Mesothelial cell of epicardium (in vitro differentiated cells): ENCODE measurements around the gene TP53TG5. TPM values are rescaled to one million over a fixed set of nuclear protein-coding genes. Genes with fewer than 3 reads are reported as not detected.

Experiments
- DNase-seq, 2 experiments: peaks; one replicate each; pipeline ENCODE4 v3.0.0; 2021; ENCODE audit warnings: low spot score in 2 of 2; ENCODE audit not compliant: unreplicated experiment in 2 of 2
- H3K27ac Mint-ChIP-seq: 2 replicates; pipeline ENCODE4 v1.8.0; 2021; ENCODE audit warnings: mixed read lengths
- H3K27me3 Mint-ChIP-seq: 2 replicates; pipeline ENCODE4 v1.8.0; 2021; ENCODE audit warnings: low read depth, mixed read lengths
- H3K36me3 Mint-ChIP-seq: 2 replicates; pipeline ENCODE4 v1.8.0; 2021; ENCODE audit warnings: mixed read lengths
- H3K4me1 Mint-ChIP-seq: 2 replicates; pipeline ENCODE4 v1.8.0; 2021; ENCODE audit warnings: mixed read lengths
- H3K4me3 Mint-ChIP-seq: 2 replicates; pipeline ENCODE4 v1.8.0; 2021; ENCODE audit warnings: mild to moderate bottlenecking, moderate library complexity, mixed read lengths
- H3K9me3 Mint-ChIP-seq: 2 replicates; pipeline ENCODE4 v1.8.0; 2021; ENCODE audit warnings: mixed read lengths
- CTCF ChIP-seq: fragments of 200-600 bp; sonication (generic); IDR thresholded peaks from one replicate; pipeline ENCODE4 v1.5.0; 2021; ENCODE audit warnings: antibody characterized with exemption; ENCODE audit not compliant: unreplicated experiment
- total RNA-seq: library from RNA; stranded (reverse); gene quantifications from 3 replicates; pipeline ENCODE4 v1.2.1, GENCODE V29; 2021

Gene TP53TG5
- 0.47 to 0.69 TPM in 2 of 3 replicates, not detected in the other for total RNA-seq

GRCh38 chr20:45378191-45378590 lies at the start of gene TP53TG5:
Gene TP53TG5, minus strand, starts transcription at chr20:45378325. Its CDS starts 89 bp downstream, at chr20:45378236.
- Mint-ChIP-seq H3K4me1 (peaks cover 2% of the 10 kb centered on the region), H3K27ac (no peak within 1 kb of the TSS), H3K27me3 (no peaks in the 10 kb centered on the region), H3K36me3 (no peaks in the 10 kb centered on the region), H3K9me3 (no peaks in the 10 kb centered on the region), H3K4me3 (no peak within 1 kb of the TSS)
- no peak for DNase-seq
- no peak for TF ChIP-seq CTCF

- H3K4me3 Mint-ChIP-seq: no peak overlapping the region
- no peak for TF ChIP-seq CTCF
- DNase-seq: no peak
- no peak overlapping the region for H3K27ac Mint-ChIP-seq
- H3K36me3 Mint-ChIP-seq: peaks cover 3% of the 10 kb centered on the region
- H3K9me3 Mint-ChIP-seq: no peaks in the 10 kb centered on the region
- H3K27me3 Mint-ChIP-seq: no peaks in the 10 kb centered on the region
- H3K4me1 Mint-ChIP-seq: no peaks in the 10 kb centered on the region
These were observed 49.4 kb upstream of the TP53TG5 start for GRCh38 chr20:45427236-45428149.

- H3K27ac Mint-ChIP-seq: no peak overlapping the region
- DNase-seq: no peak
- H3K36me3 Mint-ChIP-seq: peaks cover 3% of the 10 kb centered on the region
- H3K4me1 Mint-ChIP-seq: no peaks in the 10 kb centered on the region
- TF ChIP-seq CTCF: no peak
- no peaks in the 10 kb centered on the region for H3K9me3 Mint-ChIP-seq
- no peak overlapping the region for H3K4me3 Mint-ChIP-seq
- H3K27me3 Mint-ChIP-seq: no peaks in the 10 kb centered on the region
These were observed 48.3 kb upstream of the TP53TG5 start for GRCh38 chr20:45426320-45427016.

DNA sequence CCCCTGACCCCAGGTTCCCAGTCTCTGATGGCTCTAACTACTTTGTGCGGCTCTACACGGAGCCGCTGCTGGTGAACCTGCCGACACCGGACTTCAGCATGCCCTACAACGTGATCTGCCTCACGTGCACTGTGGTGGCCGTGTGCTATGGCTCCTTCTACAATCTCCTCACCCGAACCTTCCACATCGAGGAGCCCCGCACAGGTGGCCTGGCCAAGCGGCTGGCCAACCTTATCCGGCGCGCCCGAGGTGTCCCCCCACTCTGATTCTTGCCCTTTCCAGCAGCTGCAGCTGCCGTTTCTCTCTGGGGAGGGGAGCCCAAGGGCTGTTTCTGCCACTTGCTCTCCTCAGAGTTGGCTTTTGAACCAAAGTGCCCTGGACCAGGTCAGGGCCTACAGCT lies 47.4 kb upstream of the TP53TG5 start:
- no peak overlapping the region for H3K27ac Mint-ChIP-seq
- DNase-seq: no peak
- no peaks in the 10 kb centered on the region for H3K27me3 Mint-ChIP-seq
- TF ChIP-seq CTCF: no peak
- H3K9me3 Mint-ChIP-seq: no peaks in the 10 kb centered on the region
- peaks cover 7% of the 10 kb centered on the region for H3K36me3 Mint-ChIP-seq
- no peak overlapping the region for H3K4me3 Mint-ChIP-seq
- H3K4me1 Mint-ChIP-seq: no peaks in the 10 kb centered on the region

DNA sequence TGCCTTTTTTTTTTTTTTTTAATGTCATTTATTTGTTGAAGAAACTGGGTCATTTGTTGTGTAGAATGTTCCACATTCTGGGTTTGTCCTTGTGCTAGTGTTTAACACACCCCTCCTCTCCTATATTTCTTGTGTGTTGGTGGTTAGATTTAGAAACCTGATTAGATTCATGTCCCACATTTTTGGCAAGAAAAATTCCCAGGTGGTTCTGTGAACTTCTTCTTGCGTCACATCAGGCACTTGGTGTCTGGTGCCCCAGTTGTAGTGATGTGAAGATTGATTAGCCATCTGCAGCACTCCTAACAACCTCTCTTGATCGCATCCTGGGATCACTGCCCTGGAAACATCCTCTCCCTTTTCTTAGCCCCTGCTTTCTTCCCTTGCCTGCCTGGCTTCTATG lies 45.6 kb upstream of the TP53TG5 start:
- TF ChIP-seq CTCF: no peak
- Mint-ChIP-seq H3K9me3 (no peaks in the 10 kb centered on the region), H3K27ac (no peak overlapping the region), H3K27me3 (no peaks in the 10 kb centered on the region), H3K36me3 (peaks cover 13% of the 10 kb centered on the region), H3K4me3 (no peak overlapping the region), H3K4me1 (no peaks in the 10 kb centered on the region)
- no peak for DNase-seq
